A549 treated with AZD9567 at 1 μM for 4 hours (cell line): ENCODE data around the gene ZFR2. TPM values are rescaled to one million over a fixed set of nuclear protein-coding genes. Genes with fewer than 3 reads are reported as not detected.

Experiments
- total RNA-seq: library from RNA; stranded (reverse); fragments of 200-300 nt; extraction: Qiagen RNA extraction; gene quantifications from 5 replicates; pipeline ENCODE4 v1.2.3, GENCODE V29; 2022; ENCODE audit not compliant: insufficient read depth

Gene ZFR2
- 0.22 to 0.31 TPM in 2 of 5 replicates, not detected in the others for total RNA-seq

GRCh38 chr19:3868770-3869456 is at the start of gene ZFR2:
Gene ZFR2, minus strand, starts transcription at chr19:3869038. Its CDS starts 21 bp downstream, at chr19:3869017.

GRCh38 chr19:3880471-3881271 is 11.8 kb upstream of the ZFR2 start, which contains the start of gene ATCAY:
Gene ATCAY, plus strand, starts transcription at chr19:3880685. Its CDS starts 5,083 bp downstream, at chr19:3885768.

GRCh38 chr19:3785938-3786824 is 82.7 kb downstream of the ZFR2 start, which contains the start of gene MATK:
Gene MATK, minus strand, starts transcription at chr19:3786381. Its CDS starts 1,246 bp downstream, at chr19:3785135.

GRCh38 chr19:3771906-3772455 is 96.9 kb downstream of the ZFR2 start, which contains the start of gene RAX2:
Gene RAX2, minus strand, starts transcription at chr19:3772228. Its CDS starts 486 bp downstream, at chr19:3771742.

GRCh38 chr19:3762501-3763459 is 106.1 kb downstream of the ZFR2 start, which contains the start of gene MRPL54:
Gene MRPL54, plus strand, starts transcription at chr19:3762682. Its CDS starts 19 bp downstream, at chr19:3762701.

GRCh38 chr19:3761382-3762129 is 107.3 kb downstream of the ZFR2 start, which contains the start of gene APBA3:
Gene APBA3, minus strand, starts transcription at chr19:3761692. Its CDS starts 1,428 bp downstream, at chr19:3760264.

Other genes starting within 250 kb of the ZFR2 start
- 9.5 to 21.6 TPM (median 19.1 TPM) in 5 replicates for gene CACTIN, start 242.2 kb downstream of the ZFR2 start, total RNA-seq
- 9.2 to 14.2 TPM (median 12.9 TPM) in 5 replicates for gene PIP5K1C, start 168.6 kb downstream of the ZFR2 start, total RNA-seq
- gene TJP3, start 160.7 kb downstream of the ZFR2 start, total RNA-seq: 0.26 to 0.46 TPM (median 0.40 TPM) in 4 of 5 replicates, not detected in the other
- gene APBA3, start 107.3 kb downstream of the ZFR2 start, total RNA-seq: 9.7 to 12.4 TPM (median 11.8 TPM) in 5 replicates
- gene MRPL54, start 106.4 kb downstream of the ZFR2 start, total RNA-seq: 53.4 to 74.7 TPM (median 65.3 TPM) in 5 replicates
- not detected in 5 replicates for gene RAX2, start 96.8 kb downstream of the ZFR2 start, total RNA-seq
- gene MATK, start 82.7 kb downstream of the ZFR2 start, total RNA-seq: 0.77 to 1.0 TPM (median 0.90 TPM) in 4 of 5 replicates, not detected in the other
- gene ATCAY, start 11.6 kb upstream of the ZFR2 start, total RNA-seq: 0.04 to 0.21 TPM (median 0.06 TPM) in 4 of 5 replicates, not detected in the other
- not detected in 5 replicates for gene NMRK2, start 64.0 kb upstream of the ZFR2 start, total RNA-seq
- 38.0 to 46.8 TPM (median 44.7 TPM) in 5 replicates for gene DAPK3, start 102.1 kb upstream of the ZFR2 start, total RNA-seq
- gene EEF2, start 116.4 kb upstream of the ZFR2 start, total RNA-seq: 870 to 1,169 TPM (median 1,085 TPM) in 5 replicates
- 13.2 to 18.7 TPM (median 17.7 TPM) in 5 replicates for gene PIAS4, start 138.7 kb upstream of the ZFR2 start, total RNA-seq
- gene ZBTB7A, start 197.9 kb upstream of the ZFR2 start, total RNA-seq: 11.9 to 21.6 TPM (median 19.9 TPM) in 5 replicates